Measurements from ENCODE around the gene TMIGD2.
"Not testable (repeated sequence)": the region's sequence is repeated elsewhere in the genome, so short reads cannot be mapped to it uniquely, and the experiment has no call there.

Gene TMIGD2, protein sequence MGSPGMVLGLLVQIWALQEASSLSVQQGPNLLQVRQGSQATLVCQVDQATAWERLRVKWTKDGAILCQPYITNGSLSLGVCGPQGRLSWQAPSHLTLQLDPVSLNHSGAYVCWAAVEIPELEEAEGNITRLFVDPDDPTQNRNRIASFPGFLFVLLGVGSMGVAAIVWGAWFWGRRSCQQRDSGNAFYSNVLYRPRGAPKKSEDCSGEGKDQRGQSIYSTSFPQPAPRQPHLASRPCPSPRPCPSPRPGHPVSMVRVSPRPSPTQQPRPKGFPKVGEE

GRCh38 chr19:4302243-4302640 lies at the start of gene TMIGD2:
TSS of gene TMIGD2 (minus strand) at chr19:4302389. CDS start at chr19:4302385, 4 bp downstream.
- H3K4me3 ChIP-seq (ENCODE audit: low read depth, low read length): no peak within 1 kb of the TSS
- TF ChIP-seq, protein P1, sequence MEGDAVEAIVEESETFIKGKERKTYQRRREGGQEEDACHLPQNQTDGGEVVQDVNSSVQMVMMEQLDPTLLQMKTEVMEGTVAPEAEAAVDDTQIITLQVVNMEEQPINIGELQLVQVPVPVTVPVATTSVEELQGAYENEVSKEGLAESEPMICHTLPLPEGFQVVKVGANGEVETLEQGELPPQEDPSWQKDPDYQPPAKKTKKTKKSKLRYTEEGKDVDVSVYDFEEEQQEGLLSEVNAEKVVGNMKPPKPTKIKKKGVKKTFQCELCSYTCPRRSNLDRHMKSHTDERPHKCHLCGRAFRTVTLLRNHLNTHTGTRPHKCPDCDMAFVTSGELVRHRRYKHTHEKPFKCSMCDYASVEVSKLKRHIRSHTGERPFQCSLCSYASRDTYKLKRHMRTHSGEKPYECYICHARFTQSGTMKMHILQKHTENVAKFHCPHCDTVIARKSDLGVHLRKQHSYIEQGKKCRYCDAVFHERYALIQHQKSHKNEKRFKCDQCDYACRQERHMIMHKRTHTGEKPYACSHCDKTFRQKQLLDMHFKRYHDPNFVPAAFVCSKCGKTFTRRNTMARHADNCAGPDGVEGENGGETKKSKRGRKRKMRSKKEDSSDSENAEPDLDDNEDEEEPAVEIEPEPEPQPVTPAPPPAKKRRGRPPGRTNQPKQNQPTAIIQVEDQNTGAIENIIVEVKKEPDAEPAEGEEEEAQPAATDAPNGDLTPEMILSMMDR (IDR thresholded peaks at IDR 0.05; ENCODE audit: low read depth, low read length): no peak

GRCh38 chr19:4350726-4351125 lies 48.5 kb upstream of the TMIGD2 start:
- H3K4me3 ChIP-seq (ENCODE audit: low read depth, low read length): no peak overlapping the region
- TF ChIP-seq, protein P1 (IDR thresholded peaks at IDR 0.05; ENCODE audit: low read depth, low read length): no peak

DNA sequence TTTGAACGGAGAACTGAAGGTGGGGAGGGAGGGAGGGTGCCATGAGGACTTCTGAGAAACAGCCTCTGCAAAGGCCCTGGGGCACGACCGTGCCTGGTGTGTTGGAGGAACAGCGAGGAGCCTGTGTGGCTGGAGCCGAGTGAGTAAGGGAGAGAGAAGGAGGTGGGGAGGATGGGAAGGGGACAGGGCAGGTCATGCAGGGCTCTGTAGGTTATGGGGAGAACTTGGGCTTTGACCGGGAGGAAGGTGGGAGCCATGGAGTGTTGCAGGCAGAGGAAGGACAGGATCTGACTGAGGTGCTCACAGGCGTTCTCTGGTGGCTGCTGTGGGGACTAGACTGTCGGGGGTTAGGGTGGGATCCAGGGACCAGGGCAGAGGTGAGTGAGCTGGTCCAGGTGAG lies 47.9 kb upstream of the TMIGD2 start:
- no peak overlapping the region for H3K4me3 ChIP-seq (ENCODE audit: low read depth, low read length)
- TF ChIP-seq, protein P1 (IDR thresholded peaks at IDR 0.05; ENCODE audit: low read depth, low read length): no peak

DNA sequence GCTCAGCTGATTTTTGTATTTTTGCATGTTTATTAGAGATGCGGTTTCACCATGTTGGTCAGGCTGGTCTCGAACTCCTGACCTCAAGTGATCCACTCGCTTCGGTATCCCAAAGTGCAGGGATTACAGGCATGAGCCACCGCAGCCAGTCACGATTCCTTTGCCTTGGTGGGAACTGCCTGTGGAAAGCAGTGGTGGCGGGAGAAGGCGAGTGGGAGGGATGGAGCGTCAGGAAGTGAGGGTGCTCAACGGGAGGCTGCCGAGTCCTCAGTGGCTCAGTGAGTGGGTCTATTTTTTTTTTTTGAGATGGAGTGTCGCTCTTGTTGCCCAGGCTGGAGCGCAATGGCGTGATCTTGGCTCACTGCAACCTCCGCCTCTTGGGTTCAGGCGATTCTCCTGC lies 47.0 kb upstream of the TMIGD2 start:
- not testable (repeated sequence) for H3K4me3 ChIP-seq (ENCODE audit: low read depth, low read length)

- H3K4me3 ChIP-seq (ENCODE audit: low read depth, low read length): no peak overlapping the region
- TF ChIP-seq, protein P1 (IDR thresholded peaks at IDR 0.05; ENCODE audit: low read depth, low read length): no peak
Observed at GRCh38 chr19:4347521-4347920, 45.3 kb upstream of the TMIGD2 start.

- TF ChIP-seq, protein P1 (IDR thresholded peaks at IDR 0.05; ENCODE audit: low read depth, low read length): no peak
- H3K4me3 ChIP-seq (ENCODE audit: low read depth, low read length): no peak overlapping the region
Observed at GRCh38 chr19:4346020-4346383, 43.8 kb upstream of the TMIGD2 start.

- TF ChIP-seq, protein P1 (IDR thresholded peaks at IDR 0.05; ENCODE audit: low read depth, low read length): no peak
Observed at GRCh38 chr19:4345342-4346019, 43.3 kb upstream of the TMIGD2 start.

More at GRCh38 chr19:4345342-4346019, 43.3 kb upstream of the TMIGD2 start:
- no peak overlapping the region for H3K4me3 ChIP-seq (ENCODE audit: low read depth, low read length)

Measured in WI38 (cell line).